Endothelial cell of umbilical vein (primary cell): ENCODE results near the gene ACMSD.

Experiments used
- EZH2 ChIP-seq: IDR thresholded peaks from 2 replicates; pipeline ENCODE4 v1.6.1; 2012; ENCODE audit warnings: borderline replicate concordance, low read depth, mild to moderate bottlenecking, moderate library complexity, low read length, inconsistent platforms; ENCODE audit not compliant: severe bottlenecking
- POLR2AphosphoS5 ChIP-seq: IDR thresholded peaks from 2 replicates; pipeline ENCODE4 v1.6.1; 2012; ENCODE audit warnings: low read depth, mild to moderate bottlenecking, control low read depth, low read length, moderate library complexity; ENCODE audit not compliant: insufficient read depth
- TF ChIP-seq, protein P1 (sequence below), 2 donors: IDR thresholded peaks; 1 replicate in 1 of 2; 2 replicates in 1 of 2; pipeline ENCODE4 v1.5.1; 2011; ENCODE audit warnings: low read length in 2 of 2, mild to moderate bottlenecking in 2 of 2, moderate library complexity in 2 of 2, control low read depth in 1 of 2, inconsistent platforms in 1 of 2, low read depth in 1 of 2; ENCODE audit not compliant: insufficient read depth in 1 of 2; ENCODE audit errors: extremely low read depth in 1 of 2

DNA sequence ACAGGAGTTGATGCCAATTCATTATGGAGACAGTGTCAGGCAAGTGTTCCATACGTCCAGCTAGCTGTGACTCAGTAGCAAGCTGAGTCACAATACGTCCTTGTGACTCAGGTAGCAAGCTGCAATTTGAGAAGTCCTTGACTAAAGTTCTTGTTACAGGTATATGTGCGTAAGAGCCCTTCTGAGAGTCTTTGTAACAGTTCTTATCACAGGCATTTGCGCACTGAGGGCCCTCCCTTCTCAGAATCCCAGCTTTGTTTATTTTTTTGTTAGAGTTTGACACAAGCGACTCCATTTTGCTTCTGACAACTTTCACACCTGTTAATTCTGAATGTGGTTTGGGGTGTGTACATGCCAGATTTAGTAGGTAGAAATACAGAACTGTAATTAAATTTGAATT is 20.1 kb upstream of the ACMSD start:
- TF ChIP-seq, protein P1, sequence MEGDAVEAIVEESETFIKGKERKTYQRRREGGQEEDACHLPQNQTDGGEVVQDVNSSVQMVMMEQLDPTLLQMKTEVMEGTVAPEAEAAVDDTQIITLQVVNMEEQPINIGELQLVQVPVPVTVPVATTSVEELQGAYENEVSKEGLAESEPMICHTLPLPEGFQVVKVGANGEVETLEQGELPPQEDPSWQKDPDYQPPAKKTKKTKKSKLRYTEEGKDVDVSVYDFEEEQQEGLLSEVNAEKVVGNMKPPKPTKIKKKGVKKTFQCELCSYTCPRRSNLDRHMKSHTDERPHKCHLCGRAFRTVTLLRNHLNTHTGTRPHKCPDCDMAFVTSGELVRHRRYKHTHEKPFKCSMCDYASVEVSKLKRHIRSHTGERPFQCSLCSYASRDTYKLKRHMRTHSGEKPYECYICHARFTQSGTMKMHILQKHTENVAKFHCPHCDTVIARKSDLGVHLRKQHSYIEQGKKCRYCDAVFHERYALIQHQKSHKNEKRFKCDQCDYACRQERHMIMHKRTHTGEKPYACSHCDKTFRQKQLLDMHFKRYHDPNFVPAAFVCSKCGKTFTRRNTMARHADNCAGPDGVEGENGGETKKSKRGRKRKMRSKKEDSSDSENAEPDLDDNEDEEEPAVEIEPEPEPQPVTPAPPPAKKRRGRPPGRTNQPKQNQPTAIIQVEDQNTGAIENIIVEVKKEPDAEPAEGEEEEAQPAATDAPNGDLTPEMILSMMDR (IDR thresholded peaks at IDR 0.05; ENCODE audit: extremely low read depth in 1 of 2, insufficient read depth in 1 of 2, low read depth in 1 of 2, low read length in 2 of 2), result no peak
- TF ChIP-seq POLR2AphosphoS5, result no peak
- no peak for TF ChIP-seq EZH2
